Adrenal gland (tissue), 5 donors: ENCODE data around the gene OSGIN1.

Experiments
- POLR2A ChIP-seq, 2 donors: fragments of 450-650 bp; IDR thresholded peaks; one replicate each; pipeline ENCODE4 v1.6.1; 2017; ENCODE audit warnings: antibody characterized with exemption in 2 of 2, mild to moderate bottlenecking in 2 of 2, moderate library complexity in 1 of 2
- TF ChIP-seq, protein P1 (sequence below), 6 experiments: fragments of 450-650 bp in 4 of 6; fragments of 200-600 bp in 2 of 6; sonication (generic) in 1 of 6; IDR thresholded peaks; 1 replicate in 5 of 6; 2 replicates in 1 of 6; pipeline versions ENCODE4 v1.5.1 to v1.8.0; 2016 to 2021; ENCODE audit warnings: antibody characterized with exemption in 6 of 6, mild to moderate bottlenecking in 2 of 6, moderate library complexity in 1 of 6
- donor health status: DM: no; HTN: no; CAD: no.

DNA sequence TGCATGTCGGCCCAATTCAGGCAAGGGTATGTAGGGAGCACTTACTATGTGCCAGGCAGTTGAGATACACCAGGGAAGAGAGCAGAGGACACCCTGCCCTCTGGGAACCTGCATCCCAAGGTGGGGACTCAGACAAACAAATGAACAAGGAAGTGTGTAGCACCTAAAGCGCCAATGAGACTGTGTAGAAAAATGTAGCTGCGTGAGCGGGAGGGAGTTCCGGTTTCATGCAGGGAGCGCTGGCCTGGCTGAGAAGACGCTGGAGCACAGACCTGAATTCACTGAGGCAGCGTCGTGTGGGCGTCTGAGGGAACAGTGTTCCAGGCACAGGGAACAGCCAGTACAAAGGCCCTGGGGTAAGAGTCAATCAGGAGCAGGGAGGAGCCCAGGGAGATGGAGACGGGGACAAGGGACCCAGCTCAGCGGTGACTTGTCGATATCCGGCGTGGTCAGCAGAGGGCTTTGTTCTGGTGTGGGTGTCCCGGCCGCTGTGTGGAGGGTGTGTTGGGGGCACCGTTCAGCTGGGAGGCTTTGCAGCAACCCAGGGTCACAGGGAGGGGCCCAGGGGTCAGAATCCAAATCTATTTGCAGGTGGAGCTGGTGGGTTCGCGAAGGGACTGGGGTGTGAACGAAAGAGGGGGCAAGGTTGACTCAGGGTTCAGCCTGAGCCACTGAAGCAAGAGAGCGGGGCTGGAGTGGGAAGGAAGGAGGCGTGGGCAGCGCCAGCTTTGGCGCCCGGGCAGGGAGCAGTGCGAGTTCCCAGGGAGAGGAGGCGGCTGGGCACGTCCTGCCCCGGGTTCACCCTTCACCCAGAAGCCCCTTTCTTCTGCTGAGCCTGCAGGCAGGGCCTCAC lies 17.8 kb upstream of the OSGIN1 start:
- TF ChIP-seq, protein P1, sequence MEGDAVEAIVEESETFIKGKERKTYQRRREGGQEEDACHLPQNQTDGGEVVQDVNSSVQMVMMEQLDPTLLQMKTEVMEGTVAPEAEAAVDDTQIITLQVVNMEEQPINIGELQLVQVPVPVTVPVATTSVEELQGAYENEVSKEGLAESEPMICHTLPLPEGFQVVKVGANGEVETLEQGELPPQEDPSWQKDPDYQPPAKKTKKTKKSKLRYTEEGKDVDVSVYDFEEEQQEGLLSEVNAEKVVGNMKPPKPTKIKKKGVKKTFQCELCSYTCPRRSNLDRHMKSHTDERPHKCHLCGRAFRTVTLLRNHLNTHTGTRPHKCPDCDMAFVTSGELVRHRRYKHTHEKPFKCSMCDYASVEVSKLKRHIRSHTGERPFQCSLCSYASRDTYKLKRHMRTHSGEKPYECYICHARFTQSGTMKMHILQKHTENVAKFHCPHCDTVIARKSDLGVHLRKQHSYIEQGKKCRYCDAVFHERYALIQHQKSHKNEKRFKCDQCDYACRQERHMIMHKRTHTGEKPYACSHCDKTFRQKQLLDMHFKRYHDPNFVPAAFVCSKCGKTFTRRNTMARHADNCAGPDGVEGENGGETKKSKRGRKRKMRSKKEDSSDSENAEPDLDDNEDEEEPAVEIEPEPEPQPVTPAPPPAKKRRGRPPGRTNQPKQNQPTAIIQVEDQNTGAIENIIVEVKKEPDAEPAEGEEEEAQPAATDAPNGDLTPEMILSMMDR (IDR thresholded peaks at IDR 0.05) = no peak
- no peak for TF ChIP-seq POLR2A (IDR thresholded peaks at IDR 0.05)
